Subcutaneous adipose tissue (tissue), 4 donors: Measurements from ENCODE around the gene ARMH1. TPM values are rescaled to one million over a fixed set of nuclear protein-coding genes. Genes with fewer than 3 reads are reported as not detected.

ENCODE experiments used
- total RNA-seq, 4 donors: library from RNA; depleted of rRNA; stranded (reverse); fragments of >200 nt; gene quantifications; one replicate each; pipeline ENCODE4 v1.1.0, GENCODE V29; 2016
- TF ChIP-seq, protein P1 (sequence below): fragments of 450-650 bp; IDR thresholded peaks from one replicate; pipeline ENCODE4 v1.5.1; 2016; ENCODE audit warnings: low read depth, mild to moderate bottlenecking, control low read depth, antibody characterized with exemption, moderate library complexity

Gene ARMH1
- total RNA-seq, 4 donors from 2014 or later = 2.4 to 18.9 TPM; not detected in 2

DNA sequence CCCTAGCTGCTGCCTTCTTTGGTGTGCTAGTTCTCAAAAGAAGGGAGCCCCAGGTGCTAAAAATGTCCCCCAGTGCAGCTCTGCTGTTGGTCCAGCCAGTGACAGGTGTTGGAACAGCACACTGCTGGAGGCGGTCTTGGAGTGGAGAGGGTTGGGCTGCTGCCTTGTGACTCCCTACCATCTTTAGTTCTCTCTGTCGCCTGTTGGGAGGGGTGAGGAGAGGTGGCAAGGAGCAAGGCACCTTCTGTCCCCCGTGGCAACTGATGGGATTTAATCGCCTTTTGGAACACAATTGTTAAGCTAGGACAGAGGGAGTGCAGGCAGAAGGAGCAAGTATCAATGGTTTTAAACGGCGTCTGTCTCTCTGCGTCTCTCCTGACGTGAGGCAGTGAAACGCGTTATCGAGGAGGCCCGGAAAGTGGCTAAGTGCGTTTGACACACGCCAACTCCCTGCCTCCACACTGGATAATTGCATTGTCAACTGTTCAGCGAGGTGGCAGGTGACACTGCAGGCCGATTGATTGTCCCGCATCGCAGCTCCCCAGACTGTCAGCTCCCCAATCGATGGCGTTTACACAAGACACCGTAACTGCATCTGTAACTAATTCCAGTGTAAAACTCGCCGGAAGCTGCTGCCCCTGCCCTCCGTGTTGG, 34.2 kb upstream of the ARMH1 start:
- TF ChIP-seq, protein P1, sequence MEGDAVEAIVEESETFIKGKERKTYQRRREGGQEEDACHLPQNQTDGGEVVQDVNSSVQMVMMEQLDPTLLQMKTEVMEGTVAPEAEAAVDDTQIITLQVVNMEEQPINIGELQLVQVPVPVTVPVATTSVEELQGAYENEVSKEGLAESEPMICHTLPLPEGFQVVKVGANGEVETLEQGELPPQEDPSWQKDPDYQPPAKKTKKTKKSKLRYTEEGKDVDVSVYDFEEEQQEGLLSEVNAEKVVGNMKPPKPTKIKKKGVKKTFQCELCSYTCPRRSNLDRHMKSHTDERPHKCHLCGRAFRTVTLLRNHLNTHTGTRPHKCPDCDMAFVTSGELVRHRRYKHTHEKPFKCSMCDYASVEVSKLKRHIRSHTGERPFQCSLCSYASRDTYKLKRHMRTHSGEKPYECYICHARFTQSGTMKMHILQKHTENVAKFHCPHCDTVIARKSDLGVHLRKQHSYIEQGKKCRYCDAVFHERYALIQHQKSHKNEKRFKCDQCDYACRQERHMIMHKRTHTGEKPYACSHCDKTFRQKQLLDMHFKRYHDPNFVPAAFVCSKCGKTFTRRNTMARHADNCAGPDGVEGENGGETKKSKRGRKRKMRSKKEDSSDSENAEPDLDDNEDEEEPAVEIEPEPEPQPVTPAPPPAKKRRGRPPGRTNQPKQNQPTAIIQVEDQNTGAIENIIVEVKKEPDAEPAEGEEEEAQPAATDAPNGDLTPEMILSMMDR = no peak

DNA sequence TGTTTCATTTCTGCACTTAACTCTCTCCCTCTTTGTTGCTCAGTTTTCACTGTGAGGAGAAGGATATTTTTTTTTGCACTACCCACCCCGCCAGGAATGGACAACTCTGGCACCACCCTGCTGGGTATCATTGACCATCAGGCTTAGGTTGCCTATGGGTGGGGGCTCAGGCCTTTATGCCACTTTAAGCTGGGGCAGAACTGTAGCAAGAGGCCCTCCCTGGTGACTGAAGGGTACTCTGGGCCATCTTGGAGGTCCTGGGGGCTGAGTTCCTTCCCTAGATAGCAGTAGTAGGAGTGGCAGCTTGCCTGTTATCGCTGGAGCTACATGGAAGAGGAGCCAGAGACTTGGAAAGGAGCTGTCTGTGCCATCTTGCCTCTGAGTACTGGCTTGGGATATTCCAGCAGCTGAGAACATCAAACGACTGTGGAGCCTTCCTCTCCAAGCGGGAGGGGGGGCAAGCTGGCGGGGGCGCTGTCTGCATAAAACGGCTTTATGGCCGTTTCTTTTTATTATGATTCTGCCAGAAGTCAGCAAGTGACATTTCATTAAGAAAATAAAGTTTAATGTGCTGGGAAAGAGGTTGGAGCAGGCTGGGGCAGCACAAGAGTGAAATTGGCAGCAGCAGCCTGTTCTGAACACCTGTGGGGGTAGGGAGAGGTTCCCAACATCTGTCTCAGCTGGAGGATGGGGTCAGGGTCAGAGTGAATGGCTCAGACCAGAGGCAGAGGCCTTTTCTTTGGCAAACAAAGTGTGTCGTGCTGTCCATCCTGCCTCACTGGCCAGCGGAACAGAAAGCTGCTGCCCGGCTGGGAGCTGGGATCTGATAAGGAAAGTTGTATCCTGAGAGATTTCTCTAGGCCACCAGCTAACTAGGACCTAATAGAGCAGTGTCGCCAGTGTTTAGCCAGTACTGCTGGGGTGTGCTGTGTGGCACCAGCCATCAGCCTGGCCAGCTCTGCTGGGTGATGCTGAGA, 33.1 kb upstream of the ARMH1 start:
- TF ChIP-seq, protein P1 = no peak

DNA sequence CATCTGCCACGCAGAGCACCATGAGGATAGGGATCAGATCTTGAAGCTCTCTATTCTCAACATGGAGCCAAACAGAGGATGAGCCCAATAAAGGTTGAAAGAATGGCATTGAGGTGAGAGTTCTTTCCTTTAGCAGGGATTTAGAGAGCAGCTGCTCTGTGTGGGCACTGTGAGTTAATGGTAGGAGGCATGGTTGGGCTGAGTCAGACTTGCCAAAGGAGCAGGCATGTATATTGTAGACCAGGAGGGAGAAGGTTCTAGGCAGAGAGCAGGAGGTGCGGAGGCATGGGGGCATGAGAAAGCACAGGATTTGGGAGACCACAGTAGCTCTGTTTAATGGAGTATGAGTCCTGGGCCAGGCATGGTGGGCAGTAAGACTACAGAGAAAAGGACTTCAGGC, 32.3 kb upstream of the ARMH1 start:
- TF ChIP-seq, protein P1 = no peak

DNA sequence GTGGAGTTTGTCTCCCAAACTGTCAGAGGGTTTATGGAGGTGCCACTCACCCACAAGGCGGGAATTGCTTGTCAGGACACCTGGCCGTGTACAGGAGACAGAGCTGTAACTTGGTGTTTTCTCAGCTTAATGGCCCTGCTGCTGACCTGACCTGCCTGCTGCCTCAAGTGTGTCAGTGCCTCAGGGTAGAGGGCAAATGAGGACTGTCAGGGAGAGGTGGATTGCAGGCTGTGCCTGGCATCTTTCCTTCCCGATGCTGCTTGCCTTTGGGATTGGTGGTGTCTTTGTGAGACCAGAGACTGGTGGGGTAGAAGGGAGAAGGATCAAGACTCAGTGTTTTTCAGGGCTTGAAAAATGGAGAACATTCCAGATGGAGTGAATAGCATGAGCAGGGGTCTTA, 31.6 kb upstream of the ARMH1 start:
- TF ChIP-seq, protein P1 = no peak

DNA sequence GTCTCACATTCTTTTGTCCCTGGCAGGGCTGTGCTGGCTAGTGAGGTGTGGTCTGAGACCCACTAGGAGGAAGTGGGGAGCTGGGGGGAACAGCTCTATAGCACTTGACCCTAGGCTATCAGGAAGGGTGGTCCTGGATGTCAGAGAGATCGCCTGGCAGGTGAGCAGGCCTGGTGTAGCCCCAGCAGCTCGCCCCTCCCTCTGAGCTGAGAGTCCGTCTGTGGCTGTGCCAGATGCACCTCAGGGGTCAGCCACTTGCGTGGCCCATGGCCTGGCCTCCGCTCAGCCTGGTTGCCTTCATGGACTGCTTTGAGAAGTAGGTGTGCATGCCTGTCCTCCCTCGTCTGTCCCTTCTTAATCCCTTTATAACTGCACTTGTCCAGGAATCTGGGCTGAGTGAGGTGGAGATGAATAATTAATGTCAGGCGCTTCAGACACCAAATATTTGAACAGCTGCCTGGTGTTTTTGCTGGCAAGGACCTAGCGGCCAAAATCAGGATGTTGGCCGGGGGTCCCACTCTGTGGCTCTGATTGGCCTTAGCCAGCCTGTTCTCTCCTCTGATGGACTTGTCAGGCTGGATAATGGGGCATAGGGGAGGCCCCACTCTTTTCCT, 30.7 kb upstream of the ARMH1 start:
- TF ChIP-seq, protein P1 = no peak

DNA sequence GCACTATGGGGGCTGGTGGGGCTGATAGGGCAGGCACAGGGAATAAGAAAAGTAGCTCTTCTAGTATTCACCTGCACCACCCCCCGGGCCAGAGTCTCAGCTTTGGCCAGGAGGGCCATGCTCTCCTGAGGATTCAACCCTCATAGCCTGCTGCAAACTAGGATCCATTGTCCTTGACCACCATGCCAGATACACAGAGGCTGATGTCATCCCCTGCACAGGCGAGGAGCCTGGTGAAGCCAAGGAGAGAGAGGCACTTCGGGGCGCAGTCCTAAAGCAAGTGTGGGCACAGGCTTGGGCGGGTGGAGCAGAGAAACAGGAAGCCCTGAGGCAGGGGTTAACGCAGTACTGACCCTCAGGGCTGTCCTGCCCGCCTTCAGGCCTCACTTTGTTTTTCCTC, 29.7 kb upstream of the ARMH1 start:
- TF ChIP-seq, protein P1 = no peak
